VCaP (cell line): ENCODE measurements around the gene SEPSECS.
A peak's percentile ranks its signal among the peaks of the same experiment; 100 is the strongest.

Source experiments
- H3K27ac ChIP-seq: fragments of 450-650 bp; 2 replicates; pipeline ENCODE4 v1.5.1; 2017
- TF ChIP-seq, protein P1 (sequence below): fragments of 450-650 bp; conservative IDR thresholded peaks from 2 replicates; pipeline ENCODE4 v1.5.1; 2017; ENCODE audit warnings: mild to moderate bottlenecking, moderate library complexity

The SEPSECS gene

DNA sequence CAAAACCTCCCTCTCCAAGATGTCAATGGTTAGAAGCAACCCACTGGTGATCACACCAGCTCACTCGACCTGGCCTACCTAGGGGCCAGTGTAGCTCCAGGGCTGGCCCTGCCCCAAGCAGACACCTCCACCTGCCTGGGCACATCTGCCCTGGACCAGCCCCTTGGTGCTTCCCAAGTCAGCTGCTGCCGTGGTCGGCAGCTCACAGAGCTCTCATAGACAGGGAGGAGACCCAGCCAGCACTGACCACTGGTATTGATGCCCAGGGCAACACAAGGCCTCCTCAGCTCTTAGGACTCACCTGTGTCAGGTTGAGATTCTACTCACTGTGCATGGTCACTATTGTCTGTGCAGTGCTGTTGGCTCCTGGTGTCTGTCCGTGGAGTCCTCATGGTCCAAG lies 51.7 kb downstream of the SEPSECS start:
- TF ChIP-seq, protein P1, sequence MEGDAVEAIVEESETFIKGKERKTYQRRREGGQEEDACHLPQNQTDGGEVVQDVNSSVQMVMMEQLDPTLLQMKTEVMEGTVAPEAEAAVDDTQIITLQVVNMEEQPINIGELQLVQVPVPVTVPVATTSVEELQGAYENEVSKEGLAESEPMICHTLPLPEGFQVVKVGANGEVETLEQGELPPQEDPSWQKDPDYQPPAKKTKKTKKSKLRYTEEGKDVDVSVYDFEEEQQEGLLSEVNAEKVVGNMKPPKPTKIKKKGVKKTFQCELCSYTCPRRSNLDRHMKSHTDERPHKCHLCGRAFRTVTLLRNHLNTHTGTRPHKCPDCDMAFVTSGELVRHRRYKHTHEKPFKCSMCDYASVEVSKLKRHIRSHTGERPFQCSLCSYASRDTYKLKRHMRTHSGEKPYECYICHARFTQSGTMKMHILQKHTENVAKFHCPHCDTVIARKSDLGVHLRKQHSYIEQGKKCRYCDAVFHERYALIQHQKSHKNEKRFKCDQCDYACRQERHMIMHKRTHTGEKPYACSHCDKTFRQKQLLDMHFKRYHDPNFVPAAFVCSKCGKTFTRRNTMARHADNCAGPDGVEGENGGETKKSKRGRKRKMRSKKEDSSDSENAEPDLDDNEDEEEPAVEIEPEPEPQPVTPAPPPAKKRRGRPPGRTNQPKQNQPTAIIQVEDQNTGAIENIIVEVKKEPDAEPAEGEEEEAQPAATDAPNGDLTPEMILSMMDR = no peak
- peak overlapping the region; percentile 57 for H3K27ac ChIP-seq

DNA sequence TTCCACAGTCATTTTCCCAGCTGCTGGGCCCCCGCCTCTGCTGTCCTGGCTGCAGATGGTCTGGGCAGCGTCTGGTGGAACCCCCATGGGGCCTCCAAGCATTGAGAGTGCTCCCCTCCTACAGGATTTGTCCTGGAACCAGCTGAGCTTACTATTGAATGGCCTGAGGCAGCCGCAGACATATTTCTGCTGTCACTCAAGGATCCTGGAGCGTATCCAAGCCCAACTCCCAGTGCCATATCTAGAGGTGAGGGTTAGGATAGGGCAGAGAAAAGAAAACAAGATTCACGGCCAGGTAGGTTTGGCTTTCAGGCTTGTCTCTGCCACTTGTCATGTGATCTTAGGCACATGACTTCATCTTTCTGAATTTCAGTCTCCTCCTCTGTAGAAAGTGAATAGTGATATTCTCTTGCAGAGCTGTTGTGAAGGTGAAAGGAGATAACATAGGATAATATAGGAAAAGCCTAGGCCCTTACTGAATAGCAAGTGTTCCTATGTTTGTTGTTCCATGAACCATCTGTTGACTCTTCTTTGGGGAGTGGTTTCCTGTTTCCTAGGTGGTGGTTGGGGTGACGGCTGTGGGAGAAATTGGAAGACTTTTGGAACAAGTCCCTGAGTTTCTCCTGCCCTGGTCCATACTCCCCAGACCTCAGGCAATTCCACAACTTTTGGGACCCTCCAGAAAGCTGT lies 52.3 kb downstream of the SEPSECS start:
- TF ChIP-seq, protein P1 = no peak
- H3K27ac ChIP-seq = peak overlapping the region; percentile 57

DNA sequence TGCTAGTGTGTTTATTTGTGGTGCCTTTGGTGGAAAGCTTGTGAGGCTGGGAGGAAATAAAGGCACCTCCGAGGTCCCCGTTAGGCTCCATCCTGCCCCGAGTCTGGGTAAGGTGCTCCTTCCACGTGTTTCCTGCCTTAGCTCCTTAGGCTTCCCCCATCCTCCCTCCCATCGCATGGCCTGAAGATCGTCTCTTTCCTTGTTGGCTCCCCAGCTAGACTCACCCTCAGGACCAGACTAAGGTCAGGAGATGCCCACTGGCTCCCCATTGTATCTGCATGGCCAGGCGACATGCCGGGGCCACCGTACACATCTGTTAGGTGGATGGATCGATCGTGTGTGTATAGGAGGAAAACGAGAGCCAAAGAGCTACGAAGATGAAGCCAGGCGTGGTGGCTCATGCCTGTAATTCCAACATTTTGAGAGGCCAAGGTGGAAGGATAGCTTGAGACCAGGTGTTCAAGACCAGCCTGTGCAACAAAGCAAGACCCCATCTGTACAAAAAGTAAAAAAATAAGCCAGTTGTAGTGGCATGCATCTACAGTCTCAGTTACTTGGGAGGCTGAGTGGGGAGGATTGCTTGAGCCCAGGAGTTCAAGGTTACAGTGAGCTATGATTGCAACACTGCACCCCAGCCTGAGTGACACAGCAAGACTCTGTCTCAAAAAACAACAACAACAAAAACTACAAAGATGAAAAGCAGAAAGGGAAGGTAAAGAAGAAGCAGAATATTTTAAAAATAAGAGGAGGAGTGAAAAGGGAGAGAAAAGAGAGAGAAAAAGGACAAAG lies 53.7 kb downstream of the SEPSECS start:
- TF ChIP-seq, protein P1 = no peak
- H3K27ac ChIP-seq = no peak overlapping the region

DNA sequence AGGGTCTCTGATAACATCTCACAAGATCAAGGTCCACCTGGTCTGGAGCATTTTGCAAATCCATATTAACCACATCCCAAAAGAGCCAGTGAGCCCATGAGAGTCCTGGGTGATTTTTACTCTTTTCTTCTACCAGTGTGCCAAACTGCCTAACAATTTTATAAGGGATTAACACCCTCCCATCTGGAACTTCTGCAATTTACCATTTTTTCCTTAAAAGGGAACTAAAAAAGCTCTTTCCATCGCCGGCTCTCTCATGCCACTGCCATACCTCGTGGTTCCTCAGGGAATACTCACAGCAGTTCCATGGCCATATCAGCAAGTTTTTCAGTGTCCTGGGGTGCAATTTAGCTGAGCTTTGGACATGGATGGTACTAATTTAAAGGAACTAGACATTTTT lies 55.7 kb downstream of the SEPSECS start:
- TF ChIP-seq, protein P1 = no peak
- H3K27ac ChIP-seq = no peak overlapping the region

DNA sequence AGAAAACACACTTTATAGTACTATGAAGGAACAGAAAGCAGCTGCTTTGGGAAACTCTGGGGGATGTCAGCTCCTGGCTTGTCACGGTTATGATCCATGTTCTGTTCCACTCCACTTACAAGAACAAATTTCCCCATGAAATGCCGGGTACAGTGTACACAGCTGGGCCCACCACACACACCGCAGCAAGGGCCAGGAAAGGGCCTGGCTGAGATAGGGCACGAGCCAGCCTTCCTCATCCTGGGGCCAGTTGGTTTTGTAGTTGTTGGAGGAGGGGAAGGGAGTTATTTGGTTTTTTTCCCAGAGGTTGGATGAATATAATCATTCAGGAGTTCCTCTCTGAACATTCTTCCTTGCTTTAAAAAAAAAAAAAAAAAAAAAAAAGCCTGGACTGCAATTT lies 56.8 kb downstream of the SEPSECS start:
- H3K27ac ChIP-seq = no peak overlapping the region
- TF ChIP-seq, protein P1 = no peak

DNA sequence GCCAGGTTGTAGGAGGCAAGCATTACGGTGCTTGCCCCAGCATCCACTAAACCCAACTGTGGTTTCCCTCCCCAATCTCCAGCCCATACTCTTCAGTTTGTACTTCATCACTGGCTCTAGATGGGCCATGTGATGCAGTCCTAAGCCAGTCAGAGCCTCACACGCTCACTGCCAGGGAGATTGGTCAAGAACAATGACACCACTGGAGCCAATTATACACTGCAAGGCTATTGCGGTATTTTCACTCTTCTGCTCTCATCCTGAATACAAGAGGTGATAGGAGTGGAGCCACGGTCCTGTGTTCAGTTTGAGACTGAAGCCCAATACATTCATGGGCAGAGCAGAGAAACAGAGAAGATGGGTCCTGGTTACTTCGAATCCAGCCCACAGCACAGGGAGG lies 58.4 kb downstream of the SEPSECS start:
- H3K27ac ChIP-seq = no peak overlapping the region
- TF ChIP-seq, protein P1 = no peak

DNA sequence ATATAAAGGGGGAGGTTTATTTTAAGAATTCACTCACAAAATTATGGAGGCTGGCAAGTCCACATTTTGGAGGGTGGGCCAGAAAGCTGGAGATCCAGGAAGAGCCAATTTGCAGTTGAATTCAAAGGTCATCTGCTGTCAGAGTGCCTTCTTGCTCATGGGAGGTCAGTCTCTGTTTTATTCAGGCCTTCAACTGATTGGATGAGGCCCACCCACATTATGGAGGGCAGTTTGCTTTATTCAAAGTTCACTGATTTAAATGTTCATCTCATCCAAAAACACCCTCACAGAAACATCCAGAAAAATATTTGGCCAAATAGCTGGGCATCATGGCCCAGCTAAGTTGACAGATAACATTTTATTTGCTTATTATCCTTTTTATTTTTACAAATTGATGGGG lies 59.5 kb downstream of the SEPSECS start:
- H3K27ac ChIP-seq = no peak overlapping the region
- TF ChIP-seq, protein P1 = no peak
